ENCODE results near the gene PPP1R27.
"Not testable (repeated sequence)": the region's sequence is repeated elsewhere in the genome, so short reads cannot be mapped to it uniquely, and the experiment has no call there.

Gene PPP1R27

DNA sequence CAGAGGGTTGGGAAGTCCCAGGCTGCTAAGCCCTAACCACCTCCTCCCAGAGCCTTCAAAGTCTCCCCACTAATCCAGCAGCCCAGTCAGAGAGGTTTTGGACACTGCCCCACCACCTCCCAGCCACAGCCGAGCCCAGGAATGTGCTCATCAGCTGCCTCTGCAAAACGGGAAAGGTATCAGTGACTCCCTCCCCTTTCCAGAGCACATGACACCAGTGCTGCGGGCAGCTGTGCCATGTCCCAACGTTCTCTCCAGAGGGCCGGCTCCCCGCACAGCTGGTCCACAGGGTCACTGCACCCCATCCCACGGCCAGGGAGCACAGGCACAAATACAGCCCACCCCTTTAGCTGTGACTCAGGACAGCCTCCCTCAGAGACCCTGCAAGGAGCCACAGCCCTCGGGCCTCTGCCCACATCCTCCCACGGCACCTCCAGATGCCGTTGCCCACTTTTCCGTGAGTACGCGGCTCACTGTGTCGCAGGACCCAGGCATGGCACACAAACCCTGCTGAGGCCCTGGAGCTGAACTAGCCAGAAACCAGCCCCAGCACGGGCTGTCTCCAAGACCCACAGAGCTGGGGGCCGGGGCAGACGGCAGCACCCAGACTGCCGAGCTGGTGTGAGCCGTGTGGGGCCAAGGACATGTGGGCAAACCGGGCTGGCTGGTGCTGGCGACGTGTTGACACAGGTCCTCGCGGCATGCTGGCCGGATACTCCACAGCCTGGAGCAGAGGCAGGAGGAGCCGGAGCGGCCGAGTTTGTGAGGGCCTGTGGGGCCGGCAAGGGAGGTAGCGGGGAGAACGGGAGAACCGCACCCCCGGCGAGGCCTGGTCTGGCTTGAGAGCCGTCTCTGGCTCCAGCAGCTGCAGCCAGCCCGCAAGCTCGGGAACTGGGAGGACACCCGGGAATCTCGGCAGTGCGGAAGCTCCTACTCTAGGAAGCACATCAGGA, 6.3 kb upstream of the PPP1R27 start:
- peak; percentile 77 for DNase-seq (ENCODE audit: low read depth, low spot score)

DNA sequence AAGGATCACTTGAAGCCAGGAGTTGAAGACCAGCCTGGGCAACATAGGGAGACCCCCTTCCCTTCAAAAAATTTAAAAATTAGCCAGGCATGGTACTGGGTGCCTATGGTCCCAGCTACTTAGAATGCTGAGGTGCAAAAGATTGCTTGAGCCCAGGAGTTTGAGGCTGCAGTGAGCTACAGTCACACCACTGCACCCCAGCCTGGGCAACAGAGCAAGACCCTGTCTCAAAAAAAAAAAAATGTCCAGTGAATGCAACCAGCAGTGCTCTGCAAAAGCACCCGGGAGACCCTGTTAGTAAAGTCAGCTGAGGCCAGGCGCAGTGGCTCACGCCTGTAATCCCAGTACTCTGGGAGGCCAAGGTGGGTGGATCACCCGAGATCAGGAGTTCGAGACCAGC, 5.2 kb upstream of the PPP1R27 start:
- not testable (repeated sequence) for DNase-seq (ENCODE audit: low read depth, low spot score)

DNA sequence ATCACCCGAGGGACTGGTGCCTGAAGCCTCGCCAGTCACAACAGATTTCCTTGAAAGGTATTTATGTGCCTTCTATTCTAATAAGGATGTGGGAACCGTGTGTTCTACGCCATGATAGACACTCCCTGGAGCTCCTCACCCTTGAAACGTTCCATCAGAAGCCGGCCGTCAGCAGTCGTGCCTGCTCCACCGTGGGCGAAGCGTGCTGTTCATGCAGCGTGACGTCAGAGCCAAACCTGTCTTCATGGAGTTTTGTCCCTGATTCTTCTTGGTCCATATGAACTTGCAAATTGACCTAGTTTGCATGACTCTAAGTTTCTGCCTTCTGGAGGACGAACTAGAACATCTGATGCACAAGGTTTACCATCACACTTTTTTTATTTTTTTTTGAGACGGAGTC, 4.5 kb upstream of the PPP1R27 start:
- DNase-seq (ENCODE audit: low read depth, low spot score): no peak

DNA sequence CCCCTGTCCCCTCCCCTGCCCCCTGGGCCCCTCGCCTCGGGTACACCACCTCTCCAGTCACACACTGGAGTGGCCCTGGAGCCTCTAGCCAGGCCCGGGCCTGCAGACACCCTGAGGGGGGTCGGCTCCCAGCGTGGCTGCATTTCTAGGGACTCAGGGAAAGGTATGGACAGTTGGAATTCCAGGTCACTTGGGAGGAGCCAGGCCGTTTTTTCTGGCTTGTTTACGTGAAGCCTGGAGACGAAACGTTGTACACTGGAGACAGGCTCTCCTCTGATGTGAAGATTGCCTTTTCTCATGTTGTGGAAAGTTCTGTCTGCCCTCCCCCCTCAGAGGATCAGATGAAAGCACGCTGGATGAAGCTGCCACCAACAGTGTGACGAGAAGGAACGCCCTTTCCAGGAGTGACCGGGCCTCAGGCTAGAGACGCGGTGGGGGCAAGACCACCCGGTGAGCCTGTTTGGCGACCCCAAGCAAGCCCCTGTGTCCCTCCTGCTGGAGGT, 4.0 kb upstream of the PPP1R27 start:
- peak; percentile 91 for DNase-seq (ENCODE audit: low read depth, low spot score)

DNA sequence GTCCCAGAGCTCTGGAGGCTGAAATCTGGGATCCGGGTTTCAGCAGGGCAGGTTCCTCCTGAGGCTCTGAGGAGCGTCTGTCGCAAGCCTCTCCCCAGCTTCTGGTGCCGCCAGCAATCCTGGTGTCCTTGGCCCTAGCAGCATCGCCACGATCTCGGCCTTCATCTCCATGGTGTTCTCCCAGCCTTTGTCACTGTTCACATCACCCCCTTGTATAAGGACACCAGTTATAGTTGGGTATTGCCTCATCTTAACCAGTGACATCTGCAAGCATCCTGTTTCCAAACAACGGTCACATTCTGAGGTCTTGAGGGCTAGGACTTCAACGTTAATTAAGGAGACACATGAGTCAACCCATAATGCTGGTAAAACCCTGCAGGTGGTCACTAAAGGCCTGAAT, 2.8 kb upstream of the PPP1R27 start:
- DNase-seq (ENCODE audit: low read depth, low spot score): no peak

DNA sequence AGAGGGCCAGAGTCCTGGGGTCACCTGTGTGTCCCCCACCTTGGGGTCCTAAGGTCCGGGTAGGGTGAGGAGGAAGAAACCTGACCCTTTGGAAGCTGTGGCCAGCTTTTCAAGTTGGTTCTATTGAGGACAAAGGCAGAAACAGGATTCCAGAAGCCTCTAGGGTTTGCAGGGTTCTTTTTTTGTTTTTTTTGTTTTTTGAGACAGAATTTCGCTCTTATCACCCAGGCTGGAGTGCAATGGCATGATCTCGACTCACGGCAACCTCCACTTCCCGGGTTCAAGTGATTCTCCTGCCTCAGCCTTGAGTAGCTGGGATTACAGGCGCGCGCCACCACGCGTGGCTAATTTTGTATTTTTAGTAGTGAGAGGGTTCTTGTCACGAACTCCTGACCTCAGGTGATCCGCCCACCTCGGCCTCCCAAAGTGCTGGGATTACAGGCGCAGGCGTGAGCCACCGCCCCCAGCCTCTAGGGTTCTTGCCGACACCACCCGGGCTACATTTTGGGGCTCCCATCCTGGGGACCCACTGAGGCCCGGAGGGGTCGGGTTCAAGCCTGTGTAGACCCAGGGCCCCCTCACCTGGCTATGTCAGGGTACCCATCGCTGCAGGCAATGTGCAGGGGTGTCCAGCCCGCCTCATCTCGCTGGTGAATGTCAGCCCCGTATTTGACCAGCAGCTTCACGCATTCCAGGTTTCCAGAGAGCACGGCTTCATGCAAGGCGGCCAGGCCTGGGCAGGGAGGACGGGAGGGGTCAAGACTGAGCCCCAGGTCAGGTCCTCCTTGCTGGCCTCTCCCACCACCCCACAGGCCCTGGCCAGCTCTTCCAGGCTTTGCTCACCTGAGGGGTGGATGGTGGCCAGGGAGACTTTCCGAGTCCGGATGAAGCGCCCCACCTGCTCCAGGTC, 674 bp downstream of the PPP1R27 start:
- DNase-seq (ENCODE audit: low read depth, low spot score): no peak

DNA sequence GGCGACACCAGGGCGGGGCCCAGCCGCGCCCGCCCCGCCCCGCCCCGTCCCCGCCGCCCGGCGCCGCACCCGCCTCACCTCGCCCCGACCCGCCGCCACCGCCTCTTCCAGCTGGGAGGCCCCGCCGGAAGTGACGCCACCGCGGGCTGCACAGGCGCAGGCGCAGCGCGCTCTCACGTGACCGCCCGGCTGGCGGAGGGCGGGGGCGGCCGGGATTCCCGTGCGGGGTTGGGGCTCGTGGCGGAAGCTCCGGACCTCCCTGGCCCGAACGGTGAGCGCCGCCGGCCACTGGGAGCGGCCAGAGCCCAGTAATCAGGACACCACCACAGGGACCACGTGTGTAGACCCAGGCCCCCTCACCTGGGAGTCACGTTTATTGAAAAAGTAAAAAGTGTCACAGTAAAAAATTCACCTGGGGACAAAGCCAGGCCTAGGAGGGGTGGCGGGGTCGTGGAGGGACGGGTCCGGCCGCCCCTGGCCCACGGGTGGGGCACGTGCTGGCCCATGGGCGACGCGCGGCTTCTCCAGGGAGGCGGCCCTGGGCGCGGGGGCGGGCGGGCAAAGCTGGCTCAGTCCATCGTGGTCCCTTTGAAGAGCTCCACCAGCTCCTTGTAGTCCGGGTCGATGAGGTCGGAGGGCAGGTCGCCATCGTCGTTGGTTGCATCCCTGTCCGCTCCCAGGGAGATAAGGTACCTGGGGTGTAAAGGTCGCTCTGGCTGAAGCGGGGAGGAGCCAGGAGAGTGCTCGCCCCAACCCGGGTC, 1.5 kb downstream of the PPP1R27 start, which contains the start of gene MCRIP1:
MCRIP1 (minus strand) TSS at position 132 of the 761 bp plus-strand sequence. CDS start 8,785 bp downstream, outside the sequence.
- peak; percentile 92 for DNase-seq (ENCODE audit: low read depth, low spot score)

DNA sequence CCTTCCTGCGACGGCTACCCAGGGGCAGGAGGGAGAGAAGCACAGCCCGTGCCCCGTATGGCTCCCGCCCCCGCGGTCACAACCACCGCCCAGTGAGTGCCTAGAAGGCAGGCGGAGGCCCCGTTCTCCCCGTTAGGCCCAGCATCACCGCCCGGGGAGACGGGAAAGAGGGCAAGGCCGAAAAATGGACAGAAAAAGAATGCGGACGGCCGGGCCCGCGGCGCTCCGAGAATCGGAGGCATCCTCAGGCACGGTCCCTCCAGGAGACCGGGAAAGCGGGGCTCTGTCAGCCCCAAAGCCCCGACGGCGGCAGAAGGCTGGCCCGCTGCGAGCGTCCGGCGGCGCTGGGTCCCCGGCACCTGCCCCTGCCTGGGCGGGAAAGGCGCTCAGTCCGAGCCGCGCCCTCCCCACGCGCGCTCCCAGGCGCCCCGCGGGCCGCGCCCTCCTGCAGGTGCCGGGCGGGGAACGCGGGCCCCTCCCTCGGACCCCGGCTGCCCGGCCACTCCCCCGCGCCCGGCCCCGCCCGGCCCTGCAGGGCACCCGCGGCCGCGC, 2.2 kb downstream of the PPP1R27 start:
- DNase-seq (ENCODE audit: low read depth, low spot score): no peak

DNA sequence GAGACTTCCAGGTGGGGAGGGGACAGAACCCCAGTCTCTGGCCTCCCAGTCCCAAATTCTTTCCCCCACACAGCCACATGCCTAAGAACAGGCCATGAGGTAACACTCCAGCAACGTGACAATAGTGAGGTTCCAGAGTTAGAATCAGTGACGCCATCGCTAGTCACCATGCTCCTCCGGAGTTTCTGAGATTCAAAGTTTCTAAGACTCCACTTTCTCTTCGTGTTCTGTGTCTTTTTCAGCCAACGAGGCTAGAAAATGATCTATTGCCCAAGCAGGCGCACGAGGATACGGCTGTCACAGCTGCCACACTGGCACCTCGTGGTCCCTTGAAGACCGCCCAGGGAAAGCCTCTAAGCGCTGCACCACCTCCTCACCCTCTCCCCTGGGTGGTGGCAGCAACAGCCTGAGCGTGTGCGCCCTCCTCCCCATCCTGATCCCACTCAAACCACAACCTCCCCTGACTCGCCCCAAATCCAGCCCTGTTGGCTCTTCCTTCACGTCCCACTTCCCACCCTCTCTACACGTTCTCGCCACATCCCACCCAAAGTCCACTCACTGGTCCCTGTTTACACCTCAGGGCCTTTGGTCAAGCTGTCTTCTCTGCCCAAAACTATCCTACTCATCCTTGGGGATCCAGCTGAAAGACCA, 2.8 kb downstream of the PPP1R27 start:
- DNase-seq (ENCODE audit: low read depth, low spot score): no peak

DNA sequence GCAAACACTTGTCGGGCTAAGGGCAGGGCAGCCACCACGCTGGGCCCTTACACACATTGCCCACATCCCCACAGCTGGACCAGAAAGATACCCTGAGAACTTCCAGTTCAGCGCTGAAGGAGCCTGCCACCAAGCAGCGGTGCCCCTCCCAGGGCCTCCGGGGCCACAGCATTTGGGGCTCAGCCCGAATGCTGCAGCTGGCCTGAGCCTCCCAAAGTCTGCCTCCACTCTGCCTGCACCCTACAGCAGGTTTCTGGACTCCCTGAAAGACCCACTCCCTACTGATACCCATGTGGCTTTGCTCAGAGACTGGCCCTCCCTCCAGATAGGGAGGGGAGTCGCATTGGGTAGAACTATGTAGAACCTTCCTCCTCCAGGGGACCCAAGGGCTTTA, 3.3 kb downstream of the PPP1R27 start:
- no peak for DNase-seq (ENCODE audit: low read depth, low spot score)

DNA sequence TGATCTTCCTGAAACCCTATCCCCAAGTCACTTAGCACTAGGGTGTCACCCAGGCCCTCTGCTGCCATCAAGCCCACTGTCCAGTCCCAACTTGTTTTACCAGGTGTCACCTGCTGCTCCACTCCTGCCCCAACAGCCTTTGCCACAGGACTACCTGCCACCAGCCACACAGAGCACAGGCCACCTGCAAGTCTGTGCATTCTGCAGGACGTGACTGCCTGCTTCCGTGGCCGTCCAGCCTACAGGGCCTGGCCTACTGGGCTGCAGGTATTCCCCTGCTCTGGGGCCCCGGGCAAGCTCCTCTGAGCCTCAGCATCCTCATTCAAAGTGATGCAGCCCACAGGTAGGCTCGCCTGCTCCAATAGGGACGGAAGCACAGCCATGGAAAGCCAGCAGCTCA, 5.0 kb downstream of the PPP1R27 start:
- no peak for DNase-seq (ENCODE audit: low read depth, low spot score)

DNA sequence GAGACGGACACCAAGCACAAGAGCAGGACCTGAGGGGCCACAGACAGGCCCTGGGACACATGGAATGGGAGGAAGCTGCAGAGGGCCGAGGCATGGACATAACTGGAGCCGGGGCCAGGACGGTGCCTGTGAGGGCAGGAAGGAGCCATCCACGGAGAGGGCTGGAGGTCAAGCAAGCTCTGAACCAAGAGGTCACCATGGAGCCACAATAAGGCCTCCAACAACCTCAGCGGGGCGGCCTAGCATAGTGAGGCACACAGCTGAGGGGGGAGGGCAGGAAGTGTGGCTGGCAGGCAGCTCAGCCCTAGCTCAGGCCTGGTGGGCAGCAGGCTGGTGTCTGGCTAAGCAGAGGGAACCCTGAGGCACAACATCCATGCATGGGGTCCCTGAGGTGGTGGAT, 6.2 kb downstream of the PPP1R27 start:
- no peak for DNase-seq (ENCODE audit: low read depth, low spot score)

DNA sequence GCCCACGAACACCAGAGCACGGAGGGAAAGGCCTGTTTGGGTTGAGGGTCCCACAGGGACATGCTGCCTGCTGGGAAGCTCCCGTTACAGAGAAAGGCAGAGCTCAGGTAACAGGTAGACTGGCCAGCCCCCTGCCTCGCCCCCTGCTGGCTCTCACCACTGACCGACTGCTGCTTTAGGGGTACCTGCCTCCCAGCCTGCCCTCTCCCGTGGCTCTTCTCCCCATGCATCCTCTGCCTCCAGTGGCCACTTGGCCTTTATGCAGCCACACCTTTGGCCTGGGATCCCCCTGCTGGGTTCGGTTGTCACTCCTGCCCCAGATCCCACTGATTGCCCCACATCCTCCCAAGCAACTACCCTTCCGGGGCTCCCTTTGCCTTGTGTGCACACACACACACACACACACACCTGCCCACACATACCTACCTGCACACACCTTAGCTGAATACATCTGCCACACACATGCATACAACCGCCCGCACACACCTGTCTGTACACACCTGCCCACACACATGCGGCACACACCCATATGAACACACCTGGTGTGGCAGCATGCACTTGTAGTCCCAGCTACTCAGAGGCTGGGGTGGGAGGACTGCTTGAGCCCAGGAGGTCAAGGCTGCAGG, 8.9 kb downstream of the PPP1R27 start:
- DNase-seq (ENCODE audit: low read depth, low spot score): peak; percentile 35

DNA sequence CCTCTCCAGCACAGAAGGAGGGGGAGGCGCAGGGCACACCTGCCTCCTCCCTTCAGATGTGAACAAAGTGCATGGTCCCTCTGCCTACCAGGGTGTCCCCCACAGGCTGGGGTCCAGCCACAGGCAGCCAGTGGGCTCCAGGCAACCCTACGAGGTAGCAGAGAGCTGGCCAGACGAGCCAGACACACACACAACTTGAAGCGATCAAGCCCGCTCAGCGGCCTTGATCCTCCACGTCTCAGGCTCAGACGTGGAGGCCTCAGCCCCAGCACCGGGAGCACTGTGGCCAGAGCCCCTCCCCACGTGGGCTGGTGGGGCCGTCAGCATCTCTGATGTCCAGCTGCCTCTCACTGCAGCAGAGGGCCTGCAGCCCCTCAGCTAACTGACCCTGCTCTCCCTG, 10.3 kb downstream of the PPP1R27 start:
- DNase-seq (ENCODE audit: low read depth, low spot score): no peak

DNA sequence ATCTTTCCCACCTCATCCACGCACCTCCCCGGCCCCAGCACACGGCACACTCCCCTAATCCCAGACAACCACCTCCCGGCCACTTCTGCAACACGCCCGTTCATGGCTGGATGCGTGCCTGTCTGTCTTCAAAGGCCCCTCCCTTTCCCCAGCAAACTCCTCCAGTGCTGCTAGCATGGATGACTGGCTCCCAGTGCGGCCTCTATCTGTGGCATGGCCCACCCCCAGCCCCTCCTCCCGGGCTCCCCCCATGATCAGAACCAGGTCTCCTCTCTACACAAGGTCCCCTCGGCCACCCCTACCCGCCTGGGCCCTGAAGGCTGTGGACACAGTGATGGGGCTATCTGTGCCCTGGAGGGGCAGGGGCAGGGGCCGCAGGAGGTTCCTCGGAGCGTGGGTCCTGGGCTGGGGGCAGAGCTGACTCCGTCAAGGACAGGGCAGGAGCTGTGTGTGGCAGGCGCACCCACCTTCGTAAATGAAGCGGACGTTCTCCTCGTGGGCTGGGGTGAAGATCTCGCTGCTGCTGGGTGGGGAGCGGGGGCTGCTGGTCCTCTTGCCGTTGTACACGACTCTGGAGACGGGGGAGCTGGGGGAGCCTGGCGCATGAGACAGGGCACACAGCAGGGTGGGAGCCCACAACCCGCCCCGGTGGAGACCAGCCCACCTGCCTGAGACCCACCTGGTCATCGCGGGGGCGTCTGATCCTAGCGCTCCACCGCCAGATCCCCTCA, 10.9 kb downstream of the PPP1R27 start:
- no peak for DNase-seq (ENCODE audit: low read depth, low spot score)

DNA sequence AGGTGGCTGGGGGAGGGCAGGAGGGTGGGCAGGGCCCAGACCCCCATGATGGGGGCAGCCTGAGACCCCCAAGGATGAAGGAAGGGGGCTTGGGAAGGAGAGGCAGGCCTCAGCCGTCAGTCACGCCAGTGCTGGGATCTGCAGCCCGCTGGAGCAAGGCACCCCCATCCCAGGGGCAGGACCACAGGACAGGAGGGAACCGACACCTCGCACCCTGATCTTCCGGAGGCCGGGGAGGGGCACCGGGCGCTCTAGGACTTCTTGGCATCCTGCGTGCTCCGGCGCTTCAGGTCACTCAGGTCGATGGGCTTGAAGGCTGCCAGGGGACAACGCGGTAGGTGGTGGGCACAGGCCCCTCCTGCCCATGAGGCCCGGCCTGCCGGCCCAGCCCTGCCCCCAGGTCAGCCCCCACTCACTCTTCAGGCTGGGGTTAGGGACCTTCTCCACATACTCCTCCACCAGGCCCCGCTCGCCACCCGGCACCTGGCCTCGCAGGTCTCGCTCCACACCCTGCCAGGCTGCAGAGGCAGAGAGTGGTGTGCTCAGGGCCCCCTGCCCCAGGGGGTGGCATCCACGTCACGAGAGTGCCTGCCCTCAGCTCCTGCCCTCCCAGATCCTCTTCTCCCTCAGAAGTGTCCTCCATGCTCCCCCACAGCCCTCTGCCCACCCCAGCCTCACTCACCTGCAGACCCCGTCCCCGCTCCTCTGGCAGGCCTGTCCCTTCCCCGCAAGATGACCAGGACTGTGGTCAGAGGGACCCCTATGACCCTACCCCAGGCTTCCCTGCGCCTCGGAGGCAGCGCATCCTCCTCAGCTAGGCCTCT, 11.6 kb downstream of the PPP1R27 start:
- no peak for DNase-seq (ENCODE audit: low read depth, low spot score)

DNA sequence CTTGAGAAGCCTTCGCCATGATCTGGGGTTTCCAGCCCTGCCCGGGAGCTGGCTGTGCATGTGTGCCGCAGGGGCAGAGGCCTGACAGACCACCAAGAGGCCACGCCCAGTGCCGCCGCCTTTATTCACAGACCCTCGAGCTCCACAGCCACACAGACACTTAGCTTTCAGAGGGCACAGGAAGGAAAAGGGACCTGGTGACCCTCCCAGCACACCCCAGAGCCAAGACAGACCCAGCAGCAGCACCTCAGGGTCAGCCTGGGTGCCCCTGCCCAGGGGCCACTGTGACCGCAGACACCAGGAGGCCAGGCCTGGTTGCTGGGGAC, 12.6 kb downstream of the PPP1R27 start:
- DNase-seq (ENCODE audit: low read depth, low spot score): no peak

DNA sequence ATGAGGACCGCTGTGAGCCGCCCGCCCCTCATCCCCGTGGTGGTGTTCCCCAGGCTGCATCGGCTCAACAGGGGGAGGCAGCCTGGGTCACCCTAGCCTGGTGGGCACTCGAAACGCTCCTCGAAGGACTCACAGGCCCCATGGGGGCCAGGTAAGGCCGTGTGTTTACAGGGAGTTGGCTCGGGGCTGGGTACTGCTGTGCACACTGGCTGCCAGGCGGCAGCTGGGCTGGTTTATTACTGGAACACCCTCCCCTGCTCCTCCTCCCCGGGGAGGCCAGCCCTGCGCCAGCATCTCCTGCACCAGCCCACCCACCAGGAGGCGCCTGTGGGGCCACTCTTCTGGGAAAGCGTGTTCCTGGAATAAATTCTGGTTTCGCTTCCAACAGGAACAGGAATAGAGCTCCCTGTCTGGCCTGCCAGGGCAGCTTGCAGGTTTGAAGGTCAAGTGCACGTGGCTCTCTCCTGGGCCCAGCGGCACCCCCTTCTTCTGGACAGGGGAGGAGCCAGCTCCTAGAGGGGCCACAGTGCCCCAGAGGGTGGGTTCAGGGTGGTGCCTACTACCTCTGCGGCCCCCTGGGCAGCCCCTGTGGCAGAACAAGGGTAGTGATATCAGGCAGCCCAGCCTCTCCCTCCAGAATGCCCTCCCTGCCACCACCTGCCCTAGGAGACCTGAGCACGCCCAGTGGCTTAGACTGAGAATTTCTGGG, 13.1 kb downstream of the PPP1R27 start:
- DNase-seq (ENCODE audit: low read depth, low spot score): peak; percentile 79
